Measurements from ENCODE around the gene FOXN4.
"Not testable (repeated sequence)": the region's sequence is repeated elsewhere in the genome, so short reads cannot be mapped to it uniquely, and the experiment has no call there.

Gene FOXN4

GRCh38 chr12:109308534-109309380 is at the start of gene FOXN4:
Gene FOXN4 (minus strand): TSS chr12:109309284. CDS start chr12:109308321, 963 bp downstream.
- DNase-seq, result no peak

- DNase-seq, result no peak
These were observed 49.2 kb upstream of the FOXN4 start for GRCh38 chr12:109358154-109358869.

- no peak for DNase-seq
These were observed 47.9 kb upstream of the FOXN4 start for GRCh38 chr12:109357032-109357431.

- no peak for DNase-seq
These were observed 47.5 kb upstream of the FOXN4 start for GRCh38 chr12:109356577-109356976.

- no peak for DNase-seq
These were observed 43.1 kb upstream of the FOXN4 start for GRCh38 chr12:109352184-109352583.

- no peak for DNase-seq
These were observed 38.5 kb upstream of the FOXN4 start, which contains the start of gene MYO1H for GRCh38 chr12:109347589-109347988. Gene MYO1H (plus strand): TSS chr12:109347900. CDS start chr12:109347961, 61 bp downstream.

- no peak for DNase-seq
These were observed 37.8 kb upstream of the FOXN4 start for GRCh38 chr12:109346920-109347319.

- DNase-seq, result no peak
These were observed 36.3 kb upstream of the FOXN4 start for GRCh38 chr12:109345428-109345827.

- DNase-seq, result no peak
These were observed 34.6 kb upstream of the FOXN4 start for GRCh38 chr12:109343677-109344076.

GRCh38 chr12:109336593-109336992 is 27.5 kb upstream of the FOXN4 start:
- no peak for DNase-seq

GRCh38 chr12:109334887-109335286 is 25.8 kb upstream of the FOXN4 start:
- DNase-seq, result no peak

- DNase-seq, result no peak
These were observed 22.3 kb upstream of the FOXN4 start for GRCh38 chr12:109331301-109331952.

- no peak for DNase-seq
These were observed 21.5 kb upstream of the FOXN4 start for GRCh38 chr12:109330282-109331230.

- no peak for DNase-seq
These were observed 20.6 kb upstream of the FOXN4 start for GRCh38 chr12:109329686-109330085.

GRCh38 chr12:109329003-109329402 is 19.9 kb upstream of the FOXN4 start:
- DNase-seq, result no peak

- DNase-seq, result not testable (repeated sequence)
These were observed 12.2 kb upstream of the FOXN4 start for GRCh38 chr12:109321294-109321693.

GRCh38 chr12:109310247-109311125 is 1.4 kb upstream of the FOXN4 start:
- no peak for DNase-seq

GRCh38 chr12:109309381-109310246 is 530 bp upstream of the FOXN4 start:
- DNase-seq, result no peak

GRCh38 chr12:109307051-109307450 is 2.0 kb downstream of the FOXN4 start:
- DNase-seq, result no peak

- no peak for DNase-seq
These were observed 3.5 kb downstream of the FOXN4 start for GRCh38 chr12:109305547-109305946.

Measured in GDM1 (cell line).